ENCODE data around the gene SRGAP2C.
"Not testable (repeated sequence)": the region's sequence is repeated elsewhere in the genome, so short reads cannot be mapped to it uniquely, and the experiment has no call there.

- not testable (repeated sequence) for TF ChIP-seq POLR2A (IDR thresholded peaks at IDR 0.05; ENCODE audit: low read length); CTCF (IDR thresholded peaks at IDR 0.05); RCOR1 (IDR thresholded peaks at IDR 0.05; ENCODE audit: low read depth, low read length); ZNF302 (CRISPR knock-in tag; IDR thresholded peaks at IDR 0.05); NR3C1 (IDR thresholded peaks at IDR 0.05); RFX5 (IDR thresholded peaks at IDR 0.05); PHF8 (IDR thresholded peaks at IDR 0.05; ENCODE audit: borderline replicate concordance, low read depth); RAD21 (conservative IDR thresholded peaks at IDR 0.05 in 1 of 2, IDR thresholded peaks at IDR 0.05 in 1 of 2); MAFK (IDR thresholded peaks at IDR 0.05; ENCODE audit: partially characterized antibody); ESRRA (IDR thresholded peaks at IDR 0.05; ENCODE audit: borderline replicate concordance, low read length); JUN (IDR thresholded peaks at IDR 0.05); MYC (IDR thresholded peaks at IDR 0.05; ENCODE audit: borderline replicate concordance, low read length)
- TF ChIP-seq, protein P1, sequence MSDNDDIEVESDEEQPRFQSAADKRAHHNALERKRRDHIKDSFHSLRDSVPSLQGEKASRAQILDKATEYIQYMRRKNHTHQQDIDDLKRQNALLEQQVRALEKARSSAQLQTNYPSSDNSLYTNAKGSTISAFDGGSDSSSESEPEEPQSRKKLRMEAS (IDR thresholded peaks at IDR 0.05) = not testable (repeated sequence)
Observed at GRCh38 chr1:121207328-121207727, 22.6 kb downstream of the SRGAP2C start.
